Measurements from ENCODE around the gene STK24. TPM values are rescaled to one million over a fixed set of nuclear protein-coding genes. Genes with fewer than 3 reads are reported as not detected.

Gene STK24
- polyA plus RNA-seq, 1 of the 3 experiments (the other 2 are of a cell fraction) = 30.5 TPM

DNA sequence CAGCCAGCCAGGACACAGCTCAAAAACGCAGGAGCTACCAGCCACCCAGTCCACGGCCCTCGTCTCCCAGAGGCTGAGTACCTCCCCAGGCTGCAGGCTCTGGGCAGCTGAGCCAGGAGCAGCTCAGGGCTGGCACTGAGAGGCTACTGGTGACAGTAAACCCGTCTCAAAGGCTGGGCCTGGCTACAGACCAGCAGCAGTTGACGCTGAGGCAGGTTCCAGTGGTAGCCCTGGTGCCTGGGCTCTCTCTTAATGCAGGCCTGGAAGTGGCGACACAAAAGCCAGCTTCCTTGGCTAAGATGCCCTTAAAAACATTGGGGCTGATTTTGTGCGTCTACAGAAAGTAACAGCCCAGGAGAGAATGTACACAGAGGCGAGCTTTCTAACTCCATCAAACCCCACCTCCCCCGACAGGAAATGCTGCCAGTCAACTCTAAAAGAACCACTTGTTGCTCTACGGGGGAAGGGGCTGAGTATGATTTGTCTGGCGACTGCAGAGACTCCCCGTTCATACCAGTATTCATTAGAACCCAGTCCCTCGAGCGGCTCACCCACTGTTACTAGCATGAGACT lies 126.3 kb downstream of the STK24 start:
- H3K4me2 ChIP-seq = no peak overlapping the region
- ChIA-PET CTCF (interaction anchor here (0.6 to 9.3 kb wide), 7 partner anchors 17 to 595 kb away, joined by 3 to 164 read pairs (median 4); no protein-coding TSS in a partner anchor), POLR2A (no interaction called here)
- no peak overlapping the region for H2AFZ ChIP-seq (ENCODE audit: low read depth)
- H3K9me3 ChIP-seq = no peaks in the 10 kb centered on the region
- H3K9me2 ChIP-seq = no peaks in the 10 kb centered on the region
- WGBS (ENCODE audit: low lambda C conversion rate) = 77% methylated on average over 7 of the region's 14 CpGs
- H3K79me2 ChIP-seq (ENCODE audit: insufficient read depth) = no peaks in the 10 kb centered on the region
- no peak for DNase-seq
- peaks cover 8 to 13% of the 10 kb centered on the region in 2 experiments; a peak in 2 of 4 replicates for H3K4me1 ChIP-seq (ENCODE audit: control insufficient read depth in 1 of 2, insufficient read depth in 2 of 2, low read depth in 1 of 2, low read length in 1 of 2)
- no peak overlapping the region for H3K9ac ChIP-seq
- H3K27ac ChIP-seq (ENCODE audit: low read depth in 2 of 2, low read length in 1 of 2) = peak overlapping the region in 1 of 2 experiments; percentile 25; a peak in 1 of 4 replicates
- H3K4me3 ChIP-seq (ENCODE audit: low read depth in 2 of 2, low read length in 1 of 2) = no peak overlapping the region
- no peaks in the 10 kb centered on the region for H3K27me3 ChIP-seq (ENCODE audit: insufficient read depth)
- TF ChIP-seq, protein P1, sequence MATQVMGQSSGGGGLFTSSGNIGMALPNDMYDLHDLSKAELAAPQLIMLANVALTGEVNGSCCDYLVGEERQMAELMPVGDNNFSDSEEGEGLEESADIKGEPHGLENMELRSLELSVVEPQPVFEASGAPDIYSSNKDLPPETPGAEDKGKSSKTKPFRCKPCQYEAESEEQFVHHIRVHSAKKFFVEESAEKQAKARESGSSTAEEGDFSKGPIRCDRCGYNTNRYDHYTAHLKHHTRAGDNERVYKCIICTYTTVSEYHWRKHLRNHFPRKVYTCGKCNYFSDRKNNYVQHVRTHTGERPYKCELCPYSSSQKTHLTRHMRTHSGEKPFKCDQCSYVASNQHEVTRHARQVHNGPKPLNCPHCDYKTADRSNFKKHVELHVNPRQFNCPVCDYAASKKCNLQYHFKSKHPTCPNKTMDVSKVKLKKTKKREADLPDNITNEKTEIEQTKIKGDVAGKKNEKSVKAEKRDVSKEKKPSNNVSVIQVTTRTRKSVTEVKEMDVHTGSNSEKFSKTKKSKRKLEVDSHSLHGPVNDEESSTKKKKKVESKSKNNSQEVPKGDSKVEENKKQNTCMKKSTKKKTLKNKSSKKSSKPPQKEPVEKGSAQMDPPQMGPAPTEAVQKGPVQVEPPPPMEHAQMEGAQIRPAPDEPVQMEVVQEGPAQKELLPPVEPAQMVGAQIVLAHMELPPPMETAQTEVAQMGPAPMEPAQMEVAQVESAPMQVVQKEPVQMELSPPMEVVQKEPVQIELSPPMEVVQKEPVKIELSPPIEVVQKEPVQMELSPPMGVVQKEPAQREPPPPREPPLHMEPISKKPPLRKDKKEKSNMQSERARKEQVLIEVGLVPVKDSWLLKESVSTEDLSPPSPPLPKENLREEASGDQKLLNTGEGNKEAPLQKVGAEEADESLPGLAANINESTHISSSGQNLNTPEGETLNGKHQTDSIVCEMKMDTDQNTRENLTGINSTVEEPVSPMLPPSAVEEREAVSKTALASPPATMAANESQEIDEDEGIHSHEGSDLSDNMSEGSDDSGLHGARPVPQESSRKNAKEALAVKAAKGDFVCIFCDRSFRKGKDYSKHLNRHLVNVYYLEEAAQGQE (IDR thresholded peaks at IDR 0.05; ENCODE audit: low read depth, low read length) = no peak
- TF ChIP-seq RXRA (IDR thresholded peaks at IDR 0.05; ENCODE audit: borderline replicate concordance, low read depth) (no peak), POLR2AphosphoS5 (IDR thresholded peaks at IDR 0.05; ENCODE audit: low read depth, low read length) (no peak), NRF1 (IDR thresholded peaks at IDR 0.05; ENCODE audit: low read depth, low read length) (no peak), GABPA (IDR thresholded peaks at IDR 0.05; ENCODE audit: low read depth) (no peak), NFIC (IDR thresholded peaks at IDR 0.05; ENCODE audit: borderline replicate concordance) (no peak), ELF1 (IDR thresholded peaks at IDR 0.05) (no peak), TEAD4 (IDR thresholded peaks at IDR 0.05; ENCODE audit: borderline replicate concordance, insufficient read depth) (no peak), CHD2 (IDR thresholded peaks at IDR 0.05; ENCODE audit: low read length, partially characterized antibody) (no peak), RCOR1 (IDR thresholded peaks at IDR 0.05; ENCODE audit: low read length) (no peak), YY1 (IDR thresholded peaks at IDR 0.05; ENCODE audit: low read depth) (no peak), TCF12 (IDR thresholded peaks at IDR 0.05) (no peak)
- H3K36me3 ChIP-seq (replicated peaks in 1 of 2; ENCODE audit: control insufficient read depth in 1 of 2, insufficient read depth in 2 of 2, low read length in 1 of 2) = peaks cover 22 to 61% of the 10 kb centered on the region in 2 experiments
- H3F3A ChIP-seq (replicated peaks; ENCODE audit: insufficient read depth) = peaks cover 30% of the 10 kb centered on the region
- peaks cover 11% of the 10 kb centered on the region; the same call in 1 of the 2 replicates for H4K20me1 ChIP-seq (ENCODE audit: insufficient read depth)

DNA sequence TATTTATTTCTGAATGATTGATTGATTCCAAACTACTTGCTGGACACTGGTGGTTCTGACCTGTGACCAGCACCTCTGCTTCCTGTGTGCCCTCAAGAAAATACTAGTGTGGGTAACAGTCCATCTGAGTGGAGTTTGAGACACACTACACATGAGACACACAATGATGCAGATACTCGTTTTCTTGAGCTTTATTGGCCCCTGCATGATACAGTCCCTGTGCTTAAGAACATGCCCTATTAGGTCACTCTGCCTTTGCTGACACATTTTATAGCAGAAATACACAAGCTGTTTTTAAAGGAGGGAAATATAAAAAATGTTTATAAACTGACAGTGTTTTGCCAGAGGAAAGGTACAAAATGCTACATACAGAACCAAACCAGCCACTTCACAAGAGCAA lies 126.9 kb downstream of the STK24 start:
- Histone ChIP-seq H3K27me3 (ENCODE audit: insufficient read depth) (no peaks in the 10 kb centered on the region), H3K27ac (ENCODE audit: low read depth in 2 of 2, low read length in 1 of 2) (no peak overlapping the region), H3K4me1 (ENCODE audit: control insufficient read depth in 1 of 2, insufficient read depth in 2 of 2, low read depth in 1 of 2, low read length in 1 of 2) (peaks cover 5 to 19% of the 10 kb centered on the region in 2 experiments; a peak in 2 of 4 replicates), H3K9me3 (no peaks in the 10 kb centered on the region), H3K9ac (no peak overlapping the region), H3K79me2 (ENCODE audit: insufficient read depth) (no peaks in the 10 kb centered on the region), H3F3A (replicated peaks; ENCODE audit: insufficient read depth) (peaks cover 25% of the 10 kb centered on the region), H3K36me3 (replicated peaks in 1 of 2; ENCODE audit: control insufficient read depth in 1 of 2, insufficient read depth in 2 of 2, low read length in 1 of 2) (peaks cover 22 to 59% of the 10 kb centered on the region in 2 experiments), H2AFZ (ENCODE audit: low read depth) (no peak overlapping the region), H3K4me3 (ENCODE audit: low read depth in 2 of 2, low read length in 1 of 2) (no peak overlapping the region), H3K9me2 (no peaks in the 10 kb centered on the region), H4K20me1 (ENCODE audit: insufficient read depth) (peaks cover 11% of the 10 kb centered on the region; the same call in 1 of the 2 replicates), H3K4me2 (no peak overlapping the region)
- WGBS (ENCODE audit: low lambda C conversion rate) = 87% methylated on average over 1 of the region's 1 CpG
- ChIA-PET POLR2A (no interaction called here), CTCF (interaction anchor here (1.2 to 9.3 kb wide), 6 partner anchors 17 to 594 kb away, joined by 3 to 164 read pairs (median 14); no protein-coding TSS in a partner anchor)
- no peak for TF ChIP-seq MXI1 (IDR thresholded peaks at IDR 0.05; ENCODE audit: low read depth, low read length)
- no peak for TF ChIP-seq TAF1 (IDR thresholded peaks at IDR 0.05; ENCODE audit: borderline replicate concordance, low read depth, low read length)
- TF ChIP-seq RXRA (IDR thresholded peaks at IDR 0.05; ENCODE audit: borderline replicate concordance, low read depth) = no peak
- TF ChIP-seq USF1 (IDR thresholded peaks at IDR 0.05; ENCODE audit: borderline replicate concordance, low read depth) = no peak
- no peak for TF ChIP-seq CHD2 (IDR thresholded peaks at IDR 0.05; ENCODE audit: low read length, partially characterized antibody)
- no peak for TF ChIP-seq RCOR1 (IDR thresholded peaks at IDR 0.05; ENCODE audit: low read length)
- TF ChIP-seq TEAD4 (IDR thresholded peaks at IDR 0.05; ENCODE audit: borderline replicate concordance, insufficient read depth) = no peak
- TF ChIP-seq MEF2A (IDR thresholded peaks at IDR 0.05; ENCODE audit: borderline replicate concordance, low read depth) = no peak
- TF ChIP-seq JUND (IDR thresholded peaks at IDR 0.05) = no peak
- TF ChIP-seq GATA2 (CRISPR knock-in tag; IDR thresholded peaks at IDR 0.05) = no peak
- TF ChIP-seq FOXJ3 (CRISPR knock-in tag; IDR thresholded peaks at IDR 0.05) = no peak
- TF ChIP-seq EP300 (IDR thresholded peaks at IDR 0.05; ENCODE audit: borderline replicate concordance in 1 of 2, low read depth in 1 of 2, low read length in 1 of 2) = no peak
- DNase-seq = no peak
